GM23338 (cell line): Measurements from ENCODE around the gene CHST11.

ENCODE experiments used
- CTCF ChIP-seq, 2 experiments: fragments of 200-600 bp in 1 of 2; sonication (generic) in 1 of 2; conservative IDR thresholded peaks; 2 replicates each; pipeline versions ENCODE4 v1.5.1 to v1.6.1; 2016 to 2017; ENCODE audit warnings: antibody characterized with exemption in 2 of 2, low read depth in 2 of 2, mild to moderate bottlenecking in 2 of 2, moderate library complexity in 1 of 2
- EZH2 ChIP-seq: fragments of 200-600 bp; sonication (generic); IDR thresholded peaks from one replicate; pipeline ENCODE4 v1.8.0; 2017; ENCODE audit warnings: antibody characterized with exemption, mild to moderate bottlenecking, low read depth; ENCODE audit not compliant: unreplicated experiment
- EZH2phosphoT487 ChIP-seq: fragments of 200-600 bp; sonication (generic); IDR thresholded peaks from one replicate; pipeline ENCODE4 v1.8.1; 2018; ENCODE audit warnings: antibody characterized with exemption; ENCODE audit not compliant: unreplicated experiment

- no peak for TF ChIP-seq EZH2phosphoT487
- TF ChIP-seq EZH2: no peak
- no peak for TF ChIP-seq CTCF (conservative IDR thresholded peaks at IDR 0.05; ENCODE audit: low read depth in 2 of 2)
Measured at GRCh38 chr12:104604995-104605675, 148.4 kb downstream of the CHST11 start.
